HG03139 (cell line): ENCODE data around the gene MEG3.

Source experiments
- ATAC-seq: cut with Tn5 transposase; IDR thresholded peaks from one replicate; pipeline ENCODE4 v1.9.1; 2021; ENCODE audit not compliant: unreplicated experiment

Gene MEG3

DNA sequence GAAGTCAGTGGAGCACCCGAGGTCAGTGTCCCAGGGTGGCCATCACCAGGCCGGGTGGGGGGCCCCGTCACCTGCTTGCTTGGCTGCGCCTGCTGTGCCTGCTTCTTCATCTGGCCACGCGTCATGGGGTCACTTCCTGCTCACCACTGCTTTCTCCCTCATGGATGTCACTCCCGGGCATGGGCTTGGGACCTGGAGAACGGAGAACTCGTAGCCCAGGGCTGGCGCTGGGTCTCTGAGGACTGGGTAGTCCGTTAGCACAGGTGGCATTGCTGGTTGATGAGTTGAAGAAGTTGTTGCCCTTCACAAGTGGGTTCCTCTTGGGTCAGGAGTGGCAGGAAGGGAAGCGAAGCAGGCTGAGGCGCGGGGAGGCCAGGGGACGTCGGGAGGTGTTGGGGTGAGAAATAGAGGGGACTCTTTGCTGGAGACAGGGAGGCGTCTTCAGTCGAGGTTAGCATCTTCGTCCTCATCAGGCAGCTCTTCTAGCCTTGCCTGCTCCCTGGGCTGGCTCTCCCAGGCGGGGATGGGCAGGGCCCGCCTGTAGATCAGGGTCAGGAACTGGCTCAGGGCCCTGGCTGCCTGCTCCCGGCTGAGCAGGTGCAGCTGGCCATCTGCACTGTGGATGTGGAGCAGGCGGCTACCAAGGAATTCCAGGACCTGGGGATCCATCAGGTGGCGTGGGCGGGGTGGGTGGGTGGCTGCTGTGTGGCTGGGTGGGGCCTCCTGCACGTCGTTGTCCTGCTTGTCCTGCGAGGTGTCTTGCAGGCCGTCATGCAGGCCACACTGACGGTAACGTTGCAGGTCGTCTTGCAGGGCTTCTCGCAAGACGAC is 54.6 kb downstream of the MEG3 start:
- ATAC-seq, result no peak

DNA sequence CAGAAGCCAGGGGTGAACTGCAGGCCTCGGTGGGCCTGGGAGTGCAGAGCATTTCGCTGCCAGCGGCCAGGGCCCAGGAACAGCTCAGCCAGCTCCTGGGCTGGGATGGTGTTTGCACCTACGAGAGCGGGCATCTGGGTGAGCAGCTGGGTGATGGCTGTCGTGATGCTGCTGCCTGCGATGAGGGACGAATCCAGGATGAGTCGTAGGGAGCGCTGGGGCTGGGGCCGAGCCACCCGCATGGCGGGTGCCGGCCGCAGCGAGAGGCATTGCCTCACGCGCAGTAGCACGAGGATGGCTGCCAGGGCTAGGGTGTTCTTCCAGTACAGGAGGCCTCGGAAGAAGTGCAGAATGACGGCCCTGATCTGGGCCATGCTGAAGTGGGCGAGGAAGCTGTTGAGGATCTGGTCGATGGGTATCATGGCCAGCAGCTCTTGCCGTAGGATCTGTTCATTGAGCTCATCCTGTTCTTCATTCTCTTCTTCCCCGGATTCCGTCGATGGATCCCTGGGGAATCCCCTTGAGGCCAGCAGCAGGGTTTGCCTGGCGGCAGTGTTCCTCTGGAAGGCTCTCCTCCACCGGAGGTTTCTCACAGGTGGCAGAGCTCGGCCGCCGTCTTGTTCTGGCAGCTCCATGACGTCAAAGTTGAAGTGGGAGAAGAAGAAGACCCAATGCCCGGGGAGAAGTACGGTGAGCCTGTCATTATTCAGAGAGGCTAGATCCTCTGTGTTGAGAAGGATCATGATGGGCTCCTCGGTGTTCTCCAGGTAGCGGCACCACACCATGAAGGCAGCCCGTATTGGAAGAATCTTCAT is 55.5 kb downstream of the MEG3 start:
- ATAC-seq, result no peak

DNA sequence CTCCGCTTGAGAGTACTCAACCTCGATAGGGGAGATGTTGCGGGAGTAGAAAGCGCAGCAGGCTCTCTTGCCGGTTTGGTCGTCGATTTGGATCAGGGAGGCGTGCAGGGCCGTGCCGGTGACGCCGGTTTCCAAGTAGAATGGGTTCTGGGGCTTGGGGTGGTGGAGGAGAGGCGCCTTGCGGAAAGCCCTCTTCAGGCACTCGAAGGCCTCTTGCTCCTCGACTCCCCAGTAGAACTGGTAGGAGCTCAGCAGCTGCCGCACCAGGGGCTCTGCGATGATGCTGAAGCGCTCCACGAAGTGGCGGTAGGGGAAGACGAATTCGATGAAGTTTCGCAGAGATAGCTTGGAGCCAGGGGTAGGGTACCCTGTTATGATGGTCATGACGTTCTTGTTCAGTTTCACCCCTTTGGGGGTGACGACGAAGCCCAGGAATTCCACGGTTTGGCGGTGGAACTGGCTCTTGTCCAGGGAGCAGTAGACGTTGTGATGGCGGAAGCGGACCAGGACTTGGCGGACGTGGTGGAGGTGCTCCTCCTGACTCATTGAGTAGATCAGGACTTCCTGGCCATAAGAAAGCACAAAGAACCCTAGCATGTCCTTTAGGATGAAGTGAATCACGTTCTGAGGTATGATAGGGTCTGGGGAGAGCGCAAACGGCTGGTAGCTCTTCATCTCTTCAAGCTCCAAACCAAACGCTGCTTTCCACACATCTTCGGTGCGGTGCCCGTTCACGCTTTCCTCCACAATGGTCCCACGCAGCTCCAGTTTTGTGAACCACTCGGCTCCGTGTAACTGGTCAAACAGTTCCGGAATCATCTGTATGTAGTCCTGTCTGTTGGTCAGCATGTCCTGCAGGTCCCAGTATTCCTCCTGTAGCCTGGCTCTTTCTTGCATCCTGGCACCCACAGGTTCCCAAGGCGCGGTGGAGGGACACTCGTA is 56.4 kb downstream of the MEG3 start:
- no peak for ATAC-seq

DNA sequence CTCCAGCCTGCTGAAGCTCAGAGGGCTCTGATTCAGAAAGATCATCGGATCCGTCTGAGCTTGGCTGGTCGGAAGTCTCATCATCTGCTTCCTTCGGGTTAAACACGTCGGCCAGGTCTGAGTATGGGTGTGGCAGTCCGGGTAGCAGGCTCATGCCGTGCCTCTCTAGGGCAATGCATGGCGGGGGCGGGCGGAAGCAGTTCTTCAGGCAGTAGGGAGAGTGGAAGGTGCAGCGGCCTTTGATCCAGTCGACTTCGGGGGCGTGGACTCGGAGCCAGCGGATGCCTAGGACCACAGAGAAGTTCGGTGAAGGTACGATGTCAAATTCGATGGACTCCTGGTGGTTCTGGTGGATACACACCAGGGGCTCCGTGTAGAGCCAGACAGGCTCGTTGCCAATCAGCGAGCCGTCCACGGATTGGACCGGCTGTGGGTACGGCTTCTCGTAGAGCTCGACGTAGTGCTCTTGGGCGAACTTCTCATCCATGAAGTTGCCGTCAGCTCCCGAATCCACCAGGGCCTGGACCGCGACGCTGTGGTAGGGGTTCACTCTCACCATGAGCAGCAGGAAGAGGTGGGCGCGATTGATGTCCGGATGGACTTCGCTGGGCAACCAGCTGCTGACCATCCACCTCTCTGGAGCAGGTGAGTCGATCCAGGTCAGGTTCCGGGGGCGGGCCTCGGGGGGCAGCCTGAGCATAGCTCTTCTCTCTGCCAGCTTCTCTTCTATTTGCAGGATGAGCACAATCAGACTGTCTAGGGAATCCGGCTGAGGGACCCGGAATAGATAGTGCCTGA is 57.3 kb downstream of the MEG3 start:
- ATAC-seq, result no peak

DNA sequence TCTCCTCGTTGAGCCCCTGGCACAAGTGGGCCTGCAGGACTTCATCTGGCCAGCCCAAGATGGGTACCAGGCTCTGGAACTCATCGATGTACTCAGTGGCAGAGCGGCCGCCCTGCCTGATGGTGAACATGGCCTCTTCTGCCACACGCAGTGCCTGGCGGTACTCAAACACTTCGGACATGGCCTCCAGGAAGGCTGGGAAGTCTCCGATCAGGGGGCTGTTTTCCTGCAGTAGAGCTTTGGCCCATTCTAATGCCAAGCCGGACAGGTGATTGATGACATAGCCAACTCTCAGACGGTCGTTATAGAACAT is 57.8 kb downstream of the MEG3 start:
- ATAC-seq, result no peak

DNA sequence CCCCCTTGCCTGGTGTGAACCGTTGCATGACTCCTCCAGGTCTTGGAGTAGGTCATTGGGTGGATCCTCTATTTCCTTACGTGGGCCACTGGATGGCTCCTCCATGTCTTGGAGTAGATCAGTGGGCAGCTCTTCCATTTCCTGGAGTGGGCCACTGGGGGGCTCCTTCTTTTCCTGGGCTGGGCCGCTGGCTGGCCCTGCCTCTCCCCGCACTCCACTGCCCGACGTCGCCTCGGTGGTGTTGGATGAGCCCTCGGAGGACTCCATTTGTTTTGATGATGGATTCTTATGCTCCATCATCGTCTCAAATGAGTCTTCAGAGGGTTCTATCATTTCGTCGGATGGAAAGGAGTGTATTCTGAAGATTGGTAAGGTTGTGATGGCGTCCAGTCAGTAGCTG is 58.5 kb downstream of the MEG3 start:
- ATAC-seq, result no peak

DNA sequence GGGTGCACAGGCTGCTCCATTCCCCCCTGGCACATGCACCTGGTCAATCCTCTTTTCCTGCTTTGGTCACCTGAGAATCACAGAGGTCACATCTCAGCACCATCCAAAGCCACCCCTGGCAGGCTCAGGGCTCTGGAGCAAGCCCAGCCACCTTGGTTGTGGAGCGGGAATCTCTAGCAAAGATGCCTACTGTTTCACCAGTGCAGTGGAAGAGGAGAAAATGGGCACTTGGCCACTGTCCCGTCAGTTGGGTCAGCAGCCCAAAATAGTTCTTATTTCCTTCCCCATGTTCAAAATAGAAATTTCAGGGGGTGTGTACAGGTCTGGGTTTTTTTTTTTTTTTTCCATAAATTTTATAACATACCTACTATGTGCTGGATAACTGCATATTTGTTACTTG is 59.3 kb downstream of the MEG3 start:
- no peak for ATAC-seq

DNA sequence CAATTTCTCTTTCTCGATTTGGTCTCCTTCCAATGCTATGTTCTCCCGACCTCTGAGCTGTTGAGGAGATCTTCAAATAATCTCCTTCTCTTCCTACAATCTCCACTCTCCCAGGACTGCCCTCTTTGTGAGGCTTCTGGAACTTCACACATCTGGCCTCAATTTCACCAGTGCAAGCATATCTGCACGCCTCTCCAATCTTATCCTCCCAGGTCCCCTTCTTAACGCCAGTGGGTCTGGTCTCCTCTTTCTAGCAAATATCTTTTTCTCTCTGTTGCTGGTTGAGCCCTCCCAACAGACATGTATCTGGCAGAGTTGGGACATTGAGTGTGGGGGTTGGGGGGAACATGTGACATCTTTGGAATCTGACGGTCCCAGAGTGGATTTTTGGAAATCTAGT is 59.7 kb downstream of the MEG3 start:
- no peak for ATAC-seq

DNA sequence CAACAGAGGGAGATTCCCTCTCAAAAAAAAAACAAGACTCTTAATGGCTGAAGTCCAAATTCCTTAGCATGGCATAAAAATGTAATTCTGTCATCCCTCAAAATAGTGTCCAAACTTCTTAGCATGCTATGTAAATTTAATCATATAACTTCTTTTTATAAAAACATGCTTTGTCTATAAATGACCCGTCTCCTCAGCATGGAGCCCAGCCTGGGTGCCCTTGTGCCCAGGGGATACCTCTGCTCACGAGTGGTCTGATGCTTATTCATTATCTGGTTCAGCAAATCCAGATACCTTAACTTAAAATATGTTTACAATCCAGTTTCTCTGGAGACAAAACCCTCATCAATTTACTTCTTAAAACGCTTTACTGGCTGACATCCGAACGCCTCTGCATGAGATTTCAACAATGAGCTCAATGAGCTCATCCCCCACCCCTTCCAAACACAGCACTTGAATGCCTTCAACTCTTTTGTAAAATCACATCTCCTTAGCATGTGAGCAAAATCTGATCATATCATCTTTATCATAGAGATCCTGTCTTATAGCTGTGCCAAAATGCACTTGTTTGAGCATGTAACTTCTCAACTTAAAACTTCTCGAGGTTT is 61.9 kb downstream of the MEG3 start:
- ATAC-seq, result no peak

DNA sequence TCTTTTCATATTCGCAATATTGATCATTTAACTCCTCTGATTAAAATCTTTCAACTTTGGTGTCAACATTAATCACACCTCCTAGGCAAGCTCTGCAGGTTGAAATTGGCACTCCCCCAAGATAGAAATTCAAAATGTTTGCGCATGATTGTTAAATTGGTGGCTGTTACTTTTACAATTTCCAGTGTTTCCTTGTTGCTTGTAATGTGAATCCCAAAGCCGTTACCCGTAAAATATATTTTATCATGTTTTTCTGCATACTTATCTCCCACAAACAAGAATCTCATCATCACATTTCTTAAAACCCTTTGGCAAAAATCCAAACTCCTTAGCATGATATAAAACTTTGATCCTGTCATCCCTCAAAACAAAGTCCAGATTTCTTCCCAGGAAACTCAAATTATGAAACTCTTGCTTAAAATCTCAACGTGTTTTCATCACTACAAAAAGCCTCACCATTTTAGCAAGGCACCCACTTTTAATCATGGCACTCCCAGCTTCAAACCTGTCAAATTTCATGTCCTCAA is 62.9 kb downstream of the MEG3 start:
- ATAC-seq, result no peak

DNA sequence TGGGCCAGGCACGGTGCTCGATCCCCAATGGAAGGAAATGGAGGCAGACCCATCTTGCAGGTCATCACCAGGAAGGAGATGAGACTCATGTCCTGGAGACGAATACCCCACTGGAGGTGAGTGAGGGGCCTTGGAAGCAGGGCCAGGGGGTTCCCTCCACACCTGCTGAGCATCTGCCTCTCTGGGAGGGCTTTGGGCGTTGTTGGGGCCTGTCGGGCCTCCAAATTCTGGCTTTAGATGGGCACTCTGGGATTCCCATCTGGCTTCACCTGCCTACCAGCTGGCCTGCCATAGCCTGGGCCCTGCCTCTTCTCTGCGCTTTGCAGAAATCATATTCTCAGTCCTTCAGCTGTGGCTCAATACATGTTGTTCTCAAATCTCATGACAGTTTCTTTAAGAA is 63.7 kb downstream of the MEG3 start:
- ATAC-seq, result no peak

DNA sequence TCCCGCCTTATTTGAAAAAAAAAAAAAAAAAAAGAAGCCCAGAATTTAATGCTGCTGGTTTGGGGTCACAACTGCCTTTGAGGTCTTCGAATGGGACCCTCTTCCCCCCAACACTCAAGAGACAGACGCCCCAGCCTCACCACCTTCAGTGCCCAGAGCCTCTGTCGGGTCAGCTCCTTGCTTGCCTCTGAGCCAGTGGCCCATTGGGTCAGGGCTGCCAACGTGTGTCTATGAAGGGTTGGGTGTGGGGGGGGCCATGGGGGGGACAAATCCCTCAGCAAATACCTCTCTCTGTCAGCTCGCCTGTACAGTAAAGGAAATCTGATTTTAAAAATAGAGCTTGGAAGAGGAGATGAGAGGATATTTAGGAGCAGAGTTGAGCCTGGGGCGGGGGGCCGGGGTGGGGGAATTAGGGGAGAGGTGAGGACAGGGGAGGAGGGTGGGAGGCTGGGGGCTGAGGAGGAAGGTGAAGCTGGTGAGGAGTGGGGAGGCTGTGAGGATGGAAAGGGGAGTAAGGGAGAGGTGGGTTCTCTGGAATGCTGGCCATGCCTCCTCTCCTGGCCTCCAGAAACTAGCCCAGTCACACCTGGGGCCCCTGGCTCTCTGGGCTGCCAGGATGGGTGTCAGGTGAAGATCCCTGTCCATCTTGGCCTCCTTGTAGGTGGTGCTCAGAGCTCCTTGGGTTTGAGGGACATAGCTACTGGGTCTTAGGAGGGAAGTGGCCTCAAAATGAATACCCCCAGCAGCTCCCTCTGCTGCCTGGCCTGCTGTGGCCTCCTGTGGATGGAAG is 64.3 kb downstream of the MEG3 start:
- ATAC-seq, result no peak

DNA sequence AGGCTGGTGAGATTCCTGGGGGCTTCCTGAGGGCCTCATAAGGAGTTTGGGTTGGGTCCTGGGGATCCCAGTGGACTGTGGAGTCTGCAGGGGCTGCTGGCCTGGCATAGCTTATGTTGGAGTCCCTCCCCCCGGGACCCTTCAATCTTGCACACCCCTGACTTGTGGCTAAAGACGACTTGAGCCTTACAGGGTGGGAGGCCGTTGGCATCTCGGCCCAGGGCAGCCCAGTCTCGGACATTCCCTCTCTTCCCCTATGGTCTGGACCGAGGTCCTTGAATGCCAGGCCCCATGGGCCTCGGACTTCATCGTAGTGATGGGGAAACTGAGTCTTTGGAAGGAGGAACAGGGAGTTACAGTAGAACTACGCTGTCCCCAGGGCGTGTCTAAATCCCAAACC is 65.1 kb downstream of the MEG3 start:
- no peak for ATAC-seq

DNA sequence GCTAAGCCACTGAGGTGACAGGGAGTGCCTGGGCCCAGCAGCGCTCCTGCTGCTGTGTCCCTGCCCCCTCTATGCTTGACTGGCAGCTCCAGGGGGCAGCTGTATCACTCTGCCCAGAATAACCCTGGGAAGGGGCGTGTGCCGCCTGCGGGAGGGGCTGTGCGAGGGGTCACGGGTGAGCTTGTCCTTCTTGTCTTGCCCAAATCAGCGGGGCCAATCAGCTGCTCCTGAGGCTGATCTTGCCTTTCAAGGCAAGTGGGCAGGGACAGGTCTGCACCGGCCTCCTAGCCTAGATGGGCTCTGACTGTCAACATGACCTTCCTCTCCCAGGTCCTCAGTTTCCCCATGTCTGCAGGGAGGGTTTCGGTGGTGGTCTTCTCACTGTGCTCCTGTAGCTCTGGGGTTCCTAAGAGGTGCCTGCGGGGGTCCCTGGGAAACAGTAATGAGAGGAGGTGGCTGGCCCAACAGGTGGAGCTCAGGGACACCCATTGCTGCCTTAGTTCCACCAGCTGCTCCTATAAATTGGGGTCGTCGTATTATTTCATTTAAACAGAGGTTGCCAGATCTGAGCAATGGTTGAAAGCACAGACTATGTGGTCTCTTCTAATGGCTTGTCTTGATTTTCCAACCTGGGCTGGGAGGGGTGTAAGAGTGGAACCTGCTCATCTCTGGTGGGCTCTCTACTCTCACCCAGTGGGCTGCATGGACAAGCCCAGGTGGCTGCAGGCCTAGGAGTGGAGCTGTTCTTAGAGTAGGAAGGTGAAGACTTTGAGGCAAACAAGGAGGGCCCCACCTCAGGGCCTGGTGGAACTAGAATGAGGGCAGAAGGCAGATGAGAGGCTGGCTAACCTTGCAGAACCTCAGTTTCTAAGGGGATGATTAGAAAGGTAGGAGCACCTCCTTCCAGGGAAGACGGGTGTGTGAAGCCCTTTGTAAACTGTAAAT is 65.9 kb downstream of the MEG3 start:
- ATAC-seq, result no peak

DNA sequence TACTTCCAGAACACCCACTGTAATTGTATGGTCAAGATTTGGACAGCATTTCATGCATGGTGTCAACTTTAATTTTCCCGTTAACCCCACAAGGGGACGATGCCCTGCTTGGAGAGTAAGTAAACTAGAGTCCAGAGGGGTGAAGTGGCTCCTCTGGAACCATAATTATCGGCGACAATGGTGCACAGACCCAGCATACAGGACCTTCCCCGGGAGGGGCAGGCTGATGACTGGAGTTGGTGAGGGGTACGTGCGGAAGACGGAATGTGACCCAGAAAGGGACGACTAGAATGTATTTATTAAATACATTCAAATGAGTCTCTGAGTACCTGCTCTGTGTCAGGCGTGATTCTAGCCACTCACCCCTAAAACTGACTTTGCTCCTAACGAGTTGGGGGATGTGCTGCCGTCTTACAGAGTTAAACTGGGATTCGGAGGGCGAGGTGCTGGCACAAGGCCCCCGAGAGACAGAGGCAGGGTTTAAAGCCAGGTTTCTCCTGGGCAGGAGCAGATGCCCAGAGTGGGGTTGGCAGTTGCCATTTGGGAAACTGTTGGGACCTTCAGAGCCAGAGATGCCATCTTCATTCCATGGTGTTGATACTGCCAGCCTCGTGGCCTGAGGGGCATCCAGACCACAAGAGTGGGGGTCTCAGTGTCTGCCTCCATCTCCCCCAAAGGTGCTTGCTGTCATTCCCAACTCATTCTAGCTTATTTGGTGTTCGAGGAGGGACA is 66.7 kb downstream of the MEG3 start:
- ATAC-seq, result no peak

DNA sequence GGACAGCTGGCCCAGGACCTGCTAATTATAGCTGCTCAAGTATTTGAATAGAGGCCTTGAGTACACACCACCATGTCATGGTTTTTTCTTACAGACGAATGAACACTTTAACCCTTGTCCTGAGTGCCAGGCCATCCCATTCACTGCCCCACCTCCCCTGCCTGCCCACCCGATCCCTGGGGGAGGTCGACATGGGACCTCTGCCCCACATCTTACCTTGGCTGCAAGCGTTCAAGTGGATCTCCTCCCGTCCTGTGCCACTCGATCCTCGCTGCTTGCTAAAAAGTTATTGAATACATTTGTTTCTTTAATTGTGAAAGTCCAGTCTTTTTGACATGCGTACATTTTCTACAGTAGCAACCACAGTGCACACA is 67.3 kb downstream of the MEG3 start:
- no peak for ATAC-seq

DNA sequence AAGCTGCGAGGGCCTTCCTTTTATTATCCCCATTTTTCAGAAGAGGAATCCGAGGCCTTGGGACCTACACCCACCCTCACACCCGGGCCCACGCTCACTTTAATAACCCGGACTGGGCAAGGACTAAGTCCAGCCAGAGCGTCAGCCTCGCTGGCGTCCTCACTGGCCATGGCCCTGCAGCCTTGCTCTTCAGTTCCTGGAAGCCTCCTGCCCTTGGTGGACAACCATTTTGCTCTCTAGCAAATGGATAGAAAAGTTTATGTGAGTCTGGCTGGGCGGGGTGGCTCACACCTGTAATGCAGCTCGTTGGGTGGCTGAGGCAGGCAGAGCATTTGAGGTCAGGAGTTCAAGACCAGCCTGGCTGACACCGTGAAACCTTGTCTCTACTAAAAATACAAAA is 67.8 kb downstream of the MEG3 start:
- ATAC-seq, result no peak

DNA sequence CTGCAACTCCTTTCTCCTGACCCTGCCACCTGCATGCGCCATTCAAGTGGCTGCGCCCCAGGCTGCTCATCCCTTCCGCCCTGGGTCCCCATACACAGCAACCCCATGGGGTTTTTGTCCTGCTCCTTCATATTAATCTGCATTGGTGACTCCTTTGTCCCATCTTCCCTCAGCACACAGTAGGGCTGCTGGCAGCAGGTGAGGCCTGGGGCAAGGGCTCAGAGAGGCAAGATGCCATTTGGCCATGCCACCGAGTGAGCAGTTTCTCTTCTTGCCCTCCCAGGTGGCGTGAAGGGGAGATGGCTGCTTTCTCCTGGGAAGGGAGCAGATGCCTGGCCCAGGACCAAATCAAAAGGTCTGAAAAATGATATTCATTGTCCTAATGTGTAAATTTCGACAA is 68.5 kb downstream of the MEG3 start:
- ATAC-seq, result no peak
